NCI-H146 (cell line): ENCODE results near the gene RASGRP2.

Source experiments
- DNase-seq: peaks from one replicate; lab custom pipeline; 2025; lab: John Stamatoyannopoulos, UW

Gene RASGRP2

GRCh38 chr11:64770120-64770519 is 26.2 kb upstream of the RASGRP2 start:
- no peak for DNase-seq

- no peak for DNase-seq
These were observed 25.3 kb upstream of the RASGRP2 start for GRCh38 chr11:64769283-64769682.

DNA sequence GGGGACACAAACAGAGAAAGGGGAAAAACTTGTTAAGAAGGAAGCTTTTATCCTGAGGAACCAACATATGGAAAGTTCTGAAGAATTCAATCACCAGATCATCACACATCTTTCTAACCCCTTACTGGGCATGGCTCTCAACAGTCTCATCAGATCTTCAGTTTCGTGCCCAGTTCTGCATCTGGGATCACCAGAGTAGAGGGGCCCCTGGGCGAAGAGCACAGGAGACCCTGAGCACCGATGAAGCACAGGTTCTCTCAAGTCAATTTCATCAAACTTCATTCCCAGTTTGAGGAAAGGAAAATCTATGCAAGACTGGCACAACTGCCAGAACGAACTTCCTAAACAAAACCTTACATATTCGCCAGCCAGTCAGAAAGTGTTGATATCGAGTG is 24.4 kb upstream of the RASGRP2 start:
- no peak for DNase-seq

GRCh38 chr11:64767344-64768299 is 23.7 kb upstream of the RASGRP2 start:
- DNase-seq, result peak; percentile 51

- no peak for DNase-seq
These were observed 22.9 kb upstream of the RASGRP2 start for GRCh38 chr11:64766881-64767280.

DNA sequence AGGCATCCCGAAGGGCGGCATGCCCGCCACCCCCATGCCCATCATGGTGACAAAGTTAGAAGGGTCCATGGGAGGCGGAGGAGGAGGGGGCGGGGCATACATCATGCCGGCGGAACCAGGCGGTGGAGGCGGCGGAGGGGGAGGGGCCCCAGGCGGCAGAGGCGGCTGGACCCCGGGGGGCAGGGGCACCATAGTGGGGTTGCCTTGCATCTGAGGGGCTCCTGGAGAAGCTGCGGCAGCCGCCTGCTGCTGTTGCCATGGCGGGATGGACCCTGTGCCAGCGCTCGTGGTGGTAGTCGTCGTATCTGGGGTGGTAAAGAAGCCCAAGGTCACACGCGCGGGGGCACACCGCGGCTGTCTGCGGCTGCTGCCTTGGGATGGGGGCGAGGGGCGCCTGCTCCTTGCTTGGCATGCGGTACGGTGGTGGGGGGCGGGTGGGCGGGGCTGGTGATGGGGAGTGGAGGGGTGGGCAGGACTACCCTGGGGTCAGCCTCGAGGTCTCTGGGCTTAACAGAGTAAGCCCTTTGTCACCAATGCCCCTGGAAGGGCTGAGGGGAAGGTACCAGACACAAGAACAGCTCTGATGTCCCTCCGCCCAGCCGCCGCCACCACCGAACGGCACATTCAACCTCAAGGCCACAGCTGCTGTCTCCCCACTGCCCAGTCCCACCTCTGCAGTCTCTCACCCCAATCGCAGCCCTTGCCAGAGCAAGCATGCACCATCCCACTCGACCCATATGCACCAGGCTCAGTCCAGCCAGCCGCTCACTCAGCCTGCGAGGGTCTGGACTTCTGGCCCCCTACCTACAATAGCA is 22.1 kb upstream of the RASGRP2 start:
- DNase-seq, result no peak

DNA sequence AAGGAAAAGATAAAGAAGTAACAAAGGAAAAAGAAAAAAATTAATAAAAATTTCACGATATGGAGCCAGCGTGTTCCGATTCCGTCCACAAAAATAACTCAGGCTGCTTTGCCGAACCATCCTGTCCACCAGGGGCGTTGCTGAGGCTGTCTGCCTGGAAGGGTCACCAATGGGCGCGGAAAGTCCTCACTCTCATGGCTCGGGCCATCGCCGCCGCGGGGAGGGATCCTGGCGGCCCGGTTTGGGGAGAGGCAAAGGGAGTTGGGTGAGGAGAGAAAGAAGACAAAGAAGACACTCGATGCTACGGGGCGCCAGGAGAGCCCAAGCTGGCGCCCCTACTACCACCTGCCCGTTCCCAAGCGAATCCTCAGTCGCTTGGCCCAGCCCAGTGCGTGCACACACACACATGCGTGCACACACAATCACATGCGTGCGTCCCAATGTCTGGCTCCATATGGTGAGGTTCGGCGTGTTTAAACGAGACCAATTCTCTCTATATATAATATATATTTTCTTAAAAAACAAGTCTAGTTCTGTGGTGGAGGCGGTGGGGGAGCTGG is 21.4 kb upstream of the RASGRP2 start:
- no peak for DNase-seq

DNA sequence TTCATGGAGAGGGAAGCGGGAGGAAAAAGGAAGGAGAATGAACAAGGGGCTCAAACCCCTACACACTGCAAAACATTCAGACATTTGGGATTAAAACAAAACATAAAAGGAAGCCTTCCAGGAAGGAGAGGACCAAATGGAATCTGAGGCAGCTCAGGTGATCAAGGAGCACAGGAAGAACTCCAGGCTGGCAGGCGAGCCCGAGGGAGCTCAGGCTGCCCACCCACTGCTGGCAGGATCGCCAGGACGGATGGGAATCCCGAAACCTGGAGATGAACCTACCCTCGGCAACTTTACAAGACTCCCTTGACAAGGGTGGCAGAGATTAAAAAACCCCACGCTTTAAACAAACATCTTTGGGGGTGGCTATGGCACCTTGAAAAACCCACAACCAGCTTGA is 20.8 kb upstream of the RASGRP2 start:
- no peak for DNase-seq

GRCh38 chr11:64764040-64764611 is 20.2 kb upstream of the RASGRP2 start:
- DNase-seq, result no peak

GRCh38 chr11:64763526-64764039 is 19.6 kb upstream of the RASGRP2 start:
- DNase-seq, result no peak

DNA sequence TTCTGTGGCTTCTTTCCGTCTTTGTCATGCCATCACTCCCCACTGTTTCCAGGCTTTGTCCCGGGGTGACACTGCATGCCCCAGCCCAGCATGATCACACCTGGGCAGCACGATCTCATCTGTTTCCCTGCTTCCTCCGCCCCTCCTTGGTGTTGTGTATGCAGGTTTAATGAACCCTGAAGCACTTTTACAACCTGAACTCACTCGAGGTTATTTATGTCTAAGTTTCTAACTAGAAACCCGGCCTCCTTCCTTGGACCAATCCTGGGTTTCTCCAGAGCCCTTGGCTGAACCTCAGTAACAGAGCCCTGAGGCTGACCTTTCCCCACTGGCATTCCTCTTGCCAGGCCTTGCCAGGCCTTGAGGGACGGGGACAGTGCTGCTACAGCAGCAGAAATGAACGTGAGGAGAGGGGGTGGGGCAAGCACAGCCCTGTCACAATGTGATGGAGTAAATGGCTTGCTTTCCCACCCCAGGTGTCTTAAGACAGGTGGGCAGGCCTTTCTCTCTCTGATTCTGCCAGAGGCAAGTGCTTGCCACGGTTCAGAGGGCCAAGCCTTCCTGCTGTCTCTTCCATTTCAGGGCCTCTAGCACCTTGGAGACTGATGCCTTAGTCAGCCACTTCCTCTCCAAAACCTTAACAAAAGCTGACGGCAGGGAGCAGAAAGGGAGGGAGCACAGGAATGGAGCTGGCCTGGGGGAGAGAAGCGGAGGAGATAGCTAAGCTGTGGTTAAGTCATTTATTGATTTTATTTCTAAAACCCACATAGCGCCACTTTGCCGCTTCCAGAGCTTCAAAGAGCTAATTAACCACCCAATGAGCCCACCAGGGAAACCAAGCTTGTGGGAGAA is 19.0 kb upstream of the RASGRP2 start:
- peak; percentile 67 for DNase-seq

DNA sequence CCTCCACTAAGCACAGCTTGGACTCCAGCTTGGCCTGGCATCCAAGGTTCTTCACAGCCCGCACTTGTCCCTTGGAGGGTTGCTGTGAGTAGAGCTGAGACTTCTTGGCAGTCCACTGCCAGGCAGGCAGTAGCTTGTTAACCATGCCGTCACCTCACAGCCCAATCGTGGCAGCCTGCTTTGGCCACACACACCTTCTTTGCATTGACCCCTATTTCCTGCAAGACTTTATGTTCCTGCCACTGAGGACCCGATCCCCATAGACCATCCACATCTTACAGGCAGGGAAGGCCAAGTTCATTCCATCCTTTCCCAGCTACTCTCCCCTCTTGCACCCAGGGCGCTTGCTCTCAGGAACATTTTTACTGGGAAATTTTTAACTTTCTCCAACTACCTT is 18.3 kb upstream of the RASGRP2 start:
- DNase-seq, result no peak

- DNase-seq, result no peak
These were observed 16.9 kb upstream of the RASGRP2 start for GRCh38 chr11:64760759-64761420.

GRCh38 chr11:64759722-64760719 is 16.1 kb upstream of the RASGRP2 start, which contains the start of gene PYGM:
Gene PYGM (minus strand): TSS chr11:64759974. CDS start chr11:64759898, 76 bp downstream.
- no peak for DNase-seq

GRCh38 chr11:64759131-64759721 is 15.3 kb upstream of the RASGRP2 start:
- no peak for DNase-seq

DNA sequence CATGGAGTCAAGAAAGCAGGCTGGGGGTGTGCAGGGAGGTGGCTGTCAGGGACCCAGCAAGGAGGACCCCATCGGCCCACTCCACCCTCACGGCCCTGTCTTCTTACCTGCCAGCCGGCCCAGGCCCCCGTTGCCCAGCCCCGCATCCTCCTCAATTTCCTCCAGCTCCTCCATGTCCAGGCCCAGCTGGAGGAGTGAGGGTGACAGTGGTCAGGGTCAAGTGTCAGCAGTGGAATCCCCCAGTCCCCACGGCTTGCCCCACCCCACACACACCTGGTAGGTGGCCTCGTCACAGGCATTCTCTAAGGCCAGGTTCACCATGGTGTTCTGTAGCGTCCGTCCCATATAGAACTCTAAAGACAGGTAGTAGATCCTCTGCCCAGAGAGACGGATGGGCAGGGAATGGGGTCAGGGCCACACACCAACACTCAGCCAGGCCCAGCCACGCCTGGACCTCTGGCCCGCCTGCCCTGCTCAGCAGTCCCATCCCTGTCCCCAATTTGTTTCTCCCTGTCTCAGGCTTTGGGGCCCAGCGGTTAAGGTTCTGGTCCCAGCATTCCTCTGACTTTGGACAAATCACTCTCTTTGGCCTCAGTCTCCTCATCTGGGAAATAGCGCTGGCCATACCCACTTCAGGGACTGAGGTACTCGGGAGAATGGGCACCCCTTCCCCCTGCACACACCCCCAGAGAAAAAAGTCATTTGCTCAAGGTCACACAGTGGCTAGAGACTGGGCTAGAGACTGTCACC is 14.6 kb upstream of the RASGRP2 start:
- DNase-seq, result no peak

DNA sequence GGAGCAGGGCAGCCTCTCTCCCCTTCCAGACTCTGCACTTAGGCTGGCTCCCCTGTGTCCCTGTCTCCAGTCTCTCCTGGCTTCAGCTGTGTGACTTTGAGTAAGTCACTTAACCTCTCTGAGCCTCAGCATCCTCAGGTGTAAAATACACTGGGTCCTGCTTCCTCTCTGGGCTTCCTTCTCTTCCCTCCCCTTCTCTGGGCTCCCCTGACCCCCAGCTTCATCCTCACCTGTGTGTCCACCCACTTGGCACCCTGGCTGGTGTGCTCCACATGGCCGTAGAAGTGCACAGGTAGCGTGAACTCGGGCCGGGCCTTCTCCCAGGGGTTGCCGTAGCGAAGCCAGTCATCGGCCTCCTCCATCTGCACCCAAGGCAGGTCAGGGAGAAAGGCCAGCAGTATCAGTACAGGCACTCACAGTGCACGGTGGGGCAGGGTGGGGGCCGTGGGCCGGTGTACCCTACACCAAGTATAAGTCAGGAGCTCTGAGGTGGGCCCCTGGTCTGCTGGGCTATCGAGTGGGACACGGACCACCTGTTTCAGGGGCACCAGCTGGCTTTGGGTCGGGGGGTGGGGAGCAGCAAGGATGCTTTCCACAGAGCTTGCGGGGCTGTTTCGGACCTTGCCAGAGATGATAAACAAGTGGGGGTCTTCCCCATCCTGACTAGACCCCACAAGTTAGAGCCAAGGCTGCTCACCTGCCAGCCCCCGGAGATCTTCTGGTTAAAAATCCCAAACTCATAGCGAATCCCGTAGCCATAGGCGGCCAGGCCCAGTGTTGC is 13.8 kb upstream of the RASGRP2 start:
- DNase-seq, result no peak
